ENCODE data around the gene COMMD3. TPM values are rescaled to one million over a fixed set of nuclear protein-coding genes. Genes with fewer than 3 reads are reported as not detected.

The COMMD3 gene
- total RNA-seq, 1 donor from 2014 or later: 44.8 TPM

DNA sequence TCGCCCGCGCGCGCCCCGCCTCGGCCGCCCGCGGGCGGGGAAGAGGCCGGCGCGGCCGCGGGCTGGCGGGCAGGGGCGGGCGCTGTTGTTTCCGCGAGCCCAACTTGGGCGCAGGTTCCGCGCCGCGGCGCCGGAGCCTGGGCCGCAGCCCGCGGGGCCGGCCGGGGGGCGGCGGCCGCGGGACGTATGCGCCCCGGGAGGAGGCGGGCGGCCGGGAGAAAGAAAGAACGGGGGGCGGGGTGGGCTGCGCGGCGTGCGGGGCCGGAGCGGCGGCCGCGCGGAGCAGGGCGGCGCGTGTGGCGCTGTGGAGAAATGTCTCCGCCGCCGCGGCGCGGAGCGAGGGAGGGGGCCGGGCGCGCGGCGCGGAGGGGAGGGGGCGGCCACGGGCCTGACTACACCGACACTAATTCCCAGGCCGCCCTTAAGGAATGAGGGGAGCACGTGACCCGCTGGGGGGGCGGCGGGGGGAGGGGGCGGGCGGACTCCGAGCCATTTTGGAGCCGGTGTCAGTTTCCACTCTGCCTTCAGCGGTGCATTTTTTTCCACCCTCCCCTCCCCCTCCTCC lies 4.5 kb downstream of the COMMD3 start, which contains the start of gene BMI1:
TSS of gene BMI1 (plus strand) at position 509 of the 565 bp plus-strand sequence. CDS start 5,351 bp downstream, outside the sequence.
- peak within 1 kb of the TSS; percentile 90 for H3K4me3 ChIP-seq
- intact Hi-C loops (cut with DNase I): no loop called here
- DNase-seq (peak; percentile 87), ATAC-seq (peak; percentile 76)
- peak within 1 kb of the TSS; percentile 95 for H3K27ac ChIP-seq
- TF ChIP-seq, protein P1, sequence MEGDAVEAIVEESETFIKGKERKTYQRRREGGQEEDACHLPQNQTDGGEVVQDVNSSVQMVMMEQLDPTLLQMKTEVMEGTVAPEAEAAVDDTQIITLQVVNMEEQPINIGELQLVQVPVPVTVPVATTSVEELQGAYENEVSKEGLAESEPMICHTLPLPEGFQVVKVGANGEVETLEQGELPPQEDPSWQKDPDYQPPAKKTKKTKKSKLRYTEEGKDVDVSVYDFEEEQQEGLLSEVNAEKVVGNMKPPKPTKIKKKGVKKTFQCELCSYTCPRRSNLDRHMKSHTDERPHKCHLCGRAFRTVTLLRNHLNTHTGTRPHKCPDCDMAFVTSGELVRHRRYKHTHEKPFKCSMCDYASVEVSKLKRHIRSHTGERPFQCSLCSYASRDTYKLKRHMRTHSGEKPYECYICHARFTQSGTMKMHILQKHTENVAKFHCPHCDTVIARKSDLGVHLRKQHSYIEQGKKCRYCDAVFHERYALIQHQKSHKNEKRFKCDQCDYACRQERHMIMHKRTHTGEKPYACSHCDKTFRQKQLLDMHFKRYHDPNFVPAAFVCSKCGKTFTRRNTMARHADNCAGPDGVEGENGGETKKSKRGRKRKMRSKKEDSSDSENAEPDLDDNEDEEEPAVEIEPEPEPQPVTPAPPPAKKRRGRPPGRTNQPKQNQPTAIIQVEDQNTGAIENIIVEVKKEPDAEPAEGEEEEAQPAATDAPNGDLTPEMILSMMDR (IDR thresholded peaks at IDR 0.05): no peak
- H3K36me3 ChIP-seq: no peaks in the 10 kb centered on the region
- no peaks in the 10 kb centered on the region for H3K9me3 ChIP-seq
- H3K27me3 ChIP-seq: peaks cover 6% of the 10 kb centered on the region
- H3K4me1 ChIP-seq: peaks cover 41% of the 10 kb centered on the region

DNA sequence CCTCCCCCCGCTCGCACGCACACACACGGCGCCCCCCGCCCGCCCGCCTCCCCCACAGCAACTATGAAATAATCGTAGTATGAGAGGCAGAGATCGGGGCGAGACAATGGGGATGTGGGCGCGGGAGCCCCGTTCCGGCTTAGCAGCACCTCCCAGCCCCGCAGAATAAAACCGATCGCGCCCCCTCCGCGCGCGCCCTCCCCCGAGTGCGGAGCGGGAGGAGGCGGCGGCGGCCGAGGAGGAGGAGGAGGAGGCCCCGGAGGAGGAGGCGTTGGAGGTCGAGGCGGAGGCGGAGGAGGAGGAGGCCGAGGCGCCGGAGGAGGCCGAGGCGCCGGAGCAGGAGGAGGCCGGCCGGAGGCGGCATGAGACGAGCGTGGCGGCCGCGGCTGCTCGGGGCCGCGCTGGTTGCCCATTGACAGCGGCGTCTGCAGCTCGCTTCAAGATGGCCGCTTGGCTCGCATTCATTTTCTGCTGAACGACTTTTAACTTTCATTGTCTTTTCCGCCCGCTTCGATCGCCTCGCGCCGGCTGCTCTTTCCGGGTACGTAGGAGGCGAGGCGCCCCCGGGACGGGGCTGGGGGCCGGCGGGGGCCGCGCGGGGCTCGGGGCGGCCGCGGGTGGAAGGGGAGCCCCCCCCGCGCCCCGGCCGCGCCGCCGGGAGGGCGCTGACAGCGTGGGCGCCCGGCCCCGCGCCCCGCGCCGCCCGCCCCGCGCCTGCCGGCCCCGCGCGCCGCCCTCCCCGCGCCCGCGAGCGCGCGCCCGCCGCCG lies 5.2 kb downstream of the COMMD3 start:
- TF ChIP-seq, protein P1 (IDR thresholded peaks at IDR 0.05): no peak
- H3K4me1 ChIP-seq: peaks cover 47% of the 10 kb centered on the region
- H3K36me3 ChIP-seq: no peaks in the 10 kb centered on the region
- DNase-seq: peak; percentile 87
- H3K4me3 ChIP-seq: peak overlapping the region; percentile 90
- H3K9me3 ChIP-seq: no peaks in the 10 kb centered on the region
- peak overlapping the region; percentile 95 for H3K27ac ChIP-seq
- intact Hi-C loops (cut with DNase I): no loop called here
- peak; percentile 59 for ATAC-seq
- peaks cover 6% of the 10 kb centered on the region for H3K27me3 ChIP-seq

- DNase-seq (peak; percentile 74), ATAC-seq (no peak)
- intact Hi-C loops (cut with DNase I): no loop called here
- Histone ChIP-seq H3K9me3 (no peaks in the 10 kb centered on the region), H3K4me3 (peak overlapping the region; percentile 78), H3K27me3 (peaks cover 6% of the 10 kb centered on the region), H3K36me3 (peaks cover 6% of the 10 kb centered on the region), H3K27ac (no peak overlapping the region), H3K4me1 (peaks cover 45% of the 10 kb centered on the region)
- TF ChIP-seq, protein P1 (IDR thresholded peaks at IDR 0.05): no peak
Measured at GRCh38 chr10:22321924-22322640, 5.9 kb downstream of the COMMD3 start.

- Histone ChIP-seq H3K36me3 (peaks cover 11% of the 10 kb centered on the region), H3K4me1 (peaks cover 39% of the 10 kb centered on the region), H3K4me3 (peak overlapping the region; percentile 78), H3K9me3 (no peaks in the 10 kb centered on the region), H3K27ac (no peak overlapping the region), H3K27me3 (peaks cover 6% of the 10 kb centered on the region)
- TF ChIP-seq, protein P1 (IDR thresholded peaks at IDR 0.05): no peak
- no peak for DNase-seq
- intact Hi-C loops (cut with DNase I): no loop called here
- no peak for ATAC-seq
Measured at GRCh38 chr10:22322641-22323160, 6.5 kb downstream of the COMMD3 start.

- intact Hi-C loops (cut with DNase I): no loop called here
Measured at GRCh38 chr10:22323538-22324305, 7.5 kb downstream of the COMMD3 start.

More at GRCh38 chr10:22323538-22324305, 7.5 kb downstream of the COMMD3 start:
- H3K27me3 ChIP-seq: peaks cover 6% of the 10 kb centered on the region
- no peaks in the 10 kb centered on the region for H3K9me3 ChIP-seq
- H3K4me3 ChIP-seq: no peak overlapping the region
- no peak for ATAC-seq
- no peak for DNase-seq
- peaks cover 15% of the 10 kb centered on the region for H3K36me3 ChIP-seq
- H3K27ac ChIP-seq: no peak overlapping the region
- TF ChIP-seq, protein P1 (IDR thresholded peaks at IDR 0.05): no peak
- H3K4me1 ChIP-seq: peaks cover 37% of the 10 kb centered on the region

Data from upper lobe of right lung (tissue), 1 donor.